Stimulated activated CD4-positive, alpha-beta T cell treated with anti-CD3 and anti-CD28 coated beads, Interleukin-1b, Interleukin-23, amount 100 ng/mL, for 4 hours (primary cell): Measurements from ENCODE around the gene PRKD2.
"Not testable (repeated sequence)": the region's sequence is repeated elsewhere in the genome, so short reads cannot be mapped to it uniquely, and the experiment has no call there.

Experiments used
- DNase-seq, 2 donors: peaks; one replicate each; pipeline ENCODE4 v3.0.0-alpha.2; 2020; ENCODE audit warnings: low read depth in 2 of 2

PRKD2 gene

GRCh38 chr19:46634045-46634655 lies 82.8 kb downstream of the PRKD2 start:
- DNase-seq: peak; percentile 94 to 97

- no peak for DNase-seq
Observed at GRCh38 chr19:46633130-46633529, 83.8 kb downstream of the PRKD2 start.

GRCh38 chr19:46631481-46631880 lies 85.4 kb downstream of the PRKD2 start:
- DNase-seq: no peak

- no peak for DNase-seq
Observed at GRCh38 chr19:46630586-46631205, 86.2 kb downstream of the PRKD2 start.

GRCh38 chr19:46629546-46630025 lies 87.3 kb downstream of the PRKD2 start:
- no peak for DNase-seq

GRCh38 chr19:46628970-46629369 lies 87.9 kb downstream of the PRKD2 start:
- DNase-seq: not testable (repeated sequence)

- DNase-seq: no peak
Observed at GRCh38 chr19:46626446-46626845, 90.5 kb downstream of the PRKD2 start.

GRCh38 chr19:46625731-46626130 lies 91.2 kb downstream of the PRKD2 start:
- no peak for DNase-seq

- DNase-seq: no peak
Observed at GRCh38 chr19:46624958-46625661, 91.8 kb downstream of the PRKD2 start, which contains the start of gene PTGIR. Gene PTGIR, minus strand, starts transcription at chr19:46625089. Its CDS starts 864 bp downstream, at chr19:46624225.
